OCI-LY3 (cell line): ENCODE measurements around the gene ALDH1L1.

Experiments
- EZH2phosphoT487 ChIP-seq: fragments of 200-600 bp; shearing (Covaris generic); IDR thresholded peaks from 2 replicates; pipeline ENCODE4 v1.6.1; 2018; ENCODE audit warnings: antibody characterized with exemption, mixed run types, low read depth
- TF ChIP-seq, protein P1 (sequence below): fragments of 200-600, 300-600 bp; sonication (generic); IDR thresholded peaks from 2 replicates; pipeline ENCODE4 v1.5.1; 2014; ENCODE audit warnings: antibody characterized with exemption, low read length, low read depth

- TF ChIP-seq EZH2phosphoT487: no peak
- TF ChIP-seq, protein P1, sequence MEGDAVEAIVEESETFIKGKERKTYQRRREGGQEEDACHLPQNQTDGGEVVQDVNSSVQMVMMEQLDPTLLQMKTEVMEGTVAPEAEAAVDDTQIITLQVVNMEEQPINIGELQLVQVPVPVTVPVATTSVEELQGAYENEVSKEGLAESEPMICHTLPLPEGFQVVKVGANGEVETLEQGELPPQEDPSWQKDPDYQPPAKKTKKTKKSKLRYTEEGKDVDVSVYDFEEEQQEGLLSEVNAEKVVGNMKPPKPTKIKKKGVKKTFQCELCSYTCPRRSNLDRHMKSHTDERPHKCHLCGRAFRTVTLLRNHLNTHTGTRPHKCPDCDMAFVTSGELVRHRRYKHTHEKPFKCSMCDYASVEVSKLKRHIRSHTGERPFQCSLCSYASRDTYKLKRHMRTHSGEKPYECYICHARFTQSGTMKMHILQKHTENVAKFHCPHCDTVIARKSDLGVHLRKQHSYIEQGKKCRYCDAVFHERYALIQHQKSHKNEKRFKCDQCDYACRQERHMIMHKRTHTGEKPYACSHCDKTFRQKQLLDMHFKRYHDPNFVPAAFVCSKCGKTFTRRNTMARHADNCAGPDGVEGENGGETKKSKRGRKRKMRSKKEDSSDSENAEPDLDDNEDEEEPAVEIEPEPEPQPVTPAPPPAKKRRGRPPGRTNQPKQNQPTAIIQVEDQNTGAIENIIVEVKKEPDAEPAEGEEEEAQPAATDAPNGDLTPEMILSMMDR: no peak
Observed at GRCh38 chr3:126117786-126118185, 62.6 kb downstream of the ALDH1L1 start.
